BLaER1 treated with 17β-estradiol and CSF1 and Interleukin-3, amounts not matched to agents 10 nM and 100 nM (cell line): ENCODE measurements around the gene NDUFB10.
"Not testable (repeated sequence)": the region's sequence is repeated elsewhere in the genome, so short reads cannot be mapped to it uniquely, and the experiment has no call there.

Experiments
- H3K27ac ChIP-seq, 11 experiments: shearing (Covaris generic); formaldehyde crosslinking; 2 replicates each; pipeline ENCODE4 v1.8.1; 2022
- H3K27me3 ChIP-seq, 11 experiments: shearing (Covaris generic); formaldehyde crosslinking; 2 replicates each; pipeline ENCODE4 v1.8.1; 2022
- H3K36me3 ChIP-seq, 11 experiments: shearing (Covaris generic); formaldehyde crosslinking; 2 replicates each; pipeline ENCODE4 v1.8.1; 2022
- H3K4me1 ChIP-seq, 10 experiments: shearing (Covaris generic); formaldehyde crosslinking; 2 replicates each; pipeline ENCODE4 v1.8.1; 2022
- H3K4me2 ChIP-seq, 11 experiments: shearing (Covaris generic); formaldehyde crosslinking; 2 replicates each; pipeline ENCODE4 v1.8.1; 2022
- H3K4me3 ChIP-seq, 10 experiments: shearing (Covaris generic); formaldehyde crosslinking; 2 replicates each; pipeline ENCODE4 v1.8.1; 2022
- H3K9ac ChIP-seq, 11 experiments: shearing (Covaris generic); formaldehyde crosslinking; 2 replicates each; pipeline ENCODE4 v1.8.1; 2022
- H3K9me3 ChIP-seq, 11 experiments: shearing (Covaris generic); formaldehyde crosslinking; replicated peaks in 1 of 11; 2 replicates each; pipeline ENCODE4 v1.8.1; 2022
- H4K20me1 ChIP-seq, 11 experiments: shearing (Covaris generic); formaldehyde crosslinking; 2 replicates each; pipeline ENCODE4 v1.8.1; 2022
- Cebpa-rat ChIP-seq, 11 experiments: shearing (Covaris generic); IDR thresholded peaks; 2 replicates each; pipeline ENCODE4 v1.8.1; 2022

Gene NDUFB10

DNA sequence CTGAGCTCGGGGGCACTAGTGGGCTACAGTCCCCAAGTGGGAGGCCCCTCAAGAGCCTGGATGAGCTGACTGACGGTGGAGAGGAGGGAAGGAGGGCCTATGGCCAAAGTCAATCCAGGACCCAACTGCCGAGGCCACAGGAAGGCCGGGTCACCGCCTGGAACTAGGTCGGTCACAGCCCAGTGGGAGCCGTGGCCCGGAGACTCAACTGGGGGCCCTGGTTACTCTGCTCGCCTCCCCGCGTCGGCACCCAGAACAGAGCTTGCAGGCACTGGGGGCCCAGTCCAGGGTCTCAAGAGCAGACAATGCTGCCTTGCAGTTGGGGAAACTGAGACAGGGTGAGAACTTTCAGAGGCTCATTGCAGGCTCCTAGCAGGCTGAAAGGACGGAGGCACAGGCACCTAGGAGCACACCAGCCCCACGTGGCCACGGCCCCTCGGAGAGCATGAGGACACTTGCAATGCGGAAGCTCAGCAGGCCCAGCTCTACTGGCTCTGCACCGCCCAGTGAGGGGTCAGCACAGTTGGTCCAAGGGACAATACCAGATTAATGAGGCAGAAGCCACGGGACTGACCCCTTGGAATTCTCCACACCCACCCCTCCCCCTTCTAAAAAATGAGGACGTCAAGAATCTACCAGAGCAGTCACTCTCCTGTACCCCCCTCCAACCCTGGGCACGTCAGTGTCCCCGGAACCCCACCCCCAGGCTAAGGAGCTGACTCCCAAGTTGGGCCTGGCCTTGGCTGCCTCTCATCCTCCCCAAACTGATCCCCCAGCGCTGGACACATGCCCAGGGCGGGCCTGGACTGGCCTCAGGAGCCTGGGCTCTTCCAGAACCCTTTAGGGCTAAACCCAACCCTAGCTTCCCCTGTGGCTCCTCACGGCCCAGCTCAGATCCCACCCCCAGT lies 43.4 kb upstream of the NDUFB10 start:
- no peak for TF ChIP-seq Cebpa-rat (IDR thresholded peaks at IDR 0.05)
- Histone ChIP-seq H3K9me3 (no peaks in the 10 kb centered on the region), H4K20me1 (peaks cover 0 to 58% (median 17%) of the 10 kb centered on the region in 11 experiments; a peak in 12 of 22 replicates), H3K4me1 (peaks cover 0 to 4% (median 0%) of the 10 kb centered on the region in 10 experiments; a peak in 1 of 20 replicates), H3K27me3 (peaks cover 74 to 82% (median 80%) of the 10 kb centered on the region in 11 experiments), H3K27ac (no peak overlapping the region), H3K9ac (no peak overlapping the region), H3K4me2 (no peak overlapping the region), H3K4me3 (no peak overlapping the region), H3K36me3 (no peaks in the 10 kb centered on the region)

DNA sequence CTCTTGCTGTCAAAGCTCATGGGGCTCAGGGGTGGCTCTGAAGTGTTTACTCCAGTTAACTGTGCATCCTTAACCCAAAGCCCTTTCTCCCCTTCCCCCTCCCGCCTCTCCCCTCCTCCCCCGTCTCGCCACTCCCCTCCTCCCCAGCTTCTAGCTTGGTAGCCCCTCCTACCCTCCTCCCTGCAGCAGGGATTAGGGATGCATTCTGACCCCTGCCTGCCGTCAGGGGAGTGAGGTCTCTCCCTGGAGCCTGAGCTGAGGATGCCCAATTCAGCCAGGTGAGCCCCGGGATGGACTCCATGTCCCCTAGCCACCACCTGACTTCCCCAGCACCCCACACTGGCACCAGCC lies 42.7 kb upstream of the NDUFB10 start:
- no peak overlapping the region for H3K27ac ChIP-seq
- peaks cover 80 to 88% (median 86%) of the 10 kb centered on the region in 11 experiments for H3K27me3 ChIP-seq
- TF ChIP-seq Cebpa-rat (IDR thresholded peaks at IDR 0.05) = no peak
- no peak overlapping the region for H3K4me2 ChIP-seq
- peaks cover 0 to 59% (median 17%) of the 10 kb centered on the region in 11 experiments; a peak in 12 of 22 replicates for H4K20me1 ChIP-seq
- no peaks in the 10 kb centered on the region for H3K36me3 ChIP-seq
- H3K4me3 ChIP-seq = no peak overlapping the region
- peaks cover 0 to 4% (median 0%) of the 10 kb centered on the region in 10 experiments; a peak in 1 of 20 replicates for H3K4me1 ChIP-seq
- no peaks in the 10 kb centered on the region for H3K9me3 ChIP-seq
- H3K9ac ChIP-seq = no peak overlapping the region

DNA sequence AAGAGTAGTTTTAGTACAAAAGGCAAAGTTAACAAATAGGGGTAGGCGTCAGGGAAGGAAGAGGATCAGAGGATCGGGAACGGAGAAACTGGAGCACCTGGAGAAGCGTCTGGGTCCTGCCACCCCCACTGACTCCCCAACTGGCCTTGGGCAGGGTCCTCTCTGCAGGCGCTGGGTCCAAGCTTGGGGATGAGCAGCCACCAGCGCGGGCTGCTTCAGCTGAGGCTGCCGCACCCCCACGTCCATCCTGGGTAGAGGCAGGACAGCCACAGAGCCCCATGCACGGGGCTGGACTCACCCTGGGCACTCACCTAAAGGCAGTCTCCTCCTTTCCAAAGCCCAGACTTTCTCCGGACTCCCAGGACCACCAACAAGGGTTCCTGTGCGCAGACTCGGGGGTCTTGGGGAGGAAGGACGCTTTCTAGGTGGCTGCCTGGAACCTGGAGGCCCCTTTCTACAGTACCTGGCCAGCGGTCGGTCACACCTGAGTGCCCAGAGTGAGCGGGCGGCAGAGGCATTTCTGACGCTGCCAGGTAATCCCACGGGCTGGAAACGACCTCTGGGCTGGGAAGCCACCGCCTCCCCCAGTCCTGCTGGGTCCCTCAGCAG lies 42.2 kb upstream of the NDUFB10 start:
- no peak for TF ChIP-seq Cebpa-rat (IDR thresholded peaks at IDR 0.05)
- peaks cover 85 to 94% (median 91%) of the 10 kb centered on the region in 11 experiments for H3K27me3 ChIP-seq

DNA sequence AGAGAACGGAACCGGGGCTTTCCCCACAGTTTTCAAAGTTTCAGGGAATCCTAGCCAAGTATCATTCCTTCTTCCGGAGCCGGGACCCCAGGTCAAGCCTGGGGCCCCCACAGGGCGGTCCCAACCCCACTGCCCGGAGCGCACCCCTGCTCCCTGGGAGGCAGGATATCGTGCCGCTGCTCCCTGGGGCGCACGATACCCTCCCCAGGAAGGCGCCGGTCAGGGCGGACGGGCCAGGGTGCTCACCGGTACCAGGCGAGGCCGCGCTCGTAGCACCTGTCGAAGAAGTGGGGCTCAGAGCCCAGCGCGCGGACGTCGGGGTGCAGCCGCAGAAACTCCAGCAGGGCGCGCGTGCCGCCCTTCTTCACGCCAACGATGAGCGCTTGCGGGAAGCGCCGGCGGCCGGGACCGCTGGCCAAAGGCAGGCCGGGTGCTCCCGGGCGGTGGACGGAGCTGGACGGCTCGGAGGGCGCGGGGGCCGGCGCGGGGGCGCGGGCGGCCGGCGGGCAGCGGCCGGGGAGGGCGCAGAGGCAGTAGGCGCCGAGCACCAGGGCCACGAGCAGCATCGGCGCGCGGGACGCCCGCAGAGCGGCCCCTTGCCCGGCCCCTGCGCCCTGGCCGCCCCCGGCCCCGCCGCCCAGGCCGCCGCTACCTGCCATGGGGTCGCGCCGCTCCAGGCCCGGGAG lies 41.5 kb upstream of the NDUFB10 start:
- H3K27ac ChIP-seq = no peak overlapping the region
- H3K4me2 ChIP-seq = no peak overlapping the region
- H3K9me3 ChIP-seq = 0 out of 22 replicates have a peak, but pooled peaks cover 0 to 5% (median 0%) of the 10 kb centered on the region in 11 experiments
- TF ChIP-seq Cebpa-rat (IDR thresholded peaks at IDR 0.05) = no peak
- H4K20me1 ChIP-seq = peaks cover 0 to 51% (median 17%) of the 10 kb centered on the region in 11 experiments; a peak in 12 of 22 replicates
- peaks cover 92 to 100% (median 98%) of the 10 kb centered on the region in 11 experiments for H3K27me3 ChIP-seq
- H3K4me1 ChIP-seq = peaks cover 0 to 4% (median 0%) of the 10 kb centered on the region in 10 experiments; a peak in 1 of 20 replicates
- no peak overlapping the region for H3K9ac ChIP-seq
- H3K36me3 ChIP-seq = no peaks in the 10 kb centered on the region
- no peak overlapping the region for H3K4me3 ChIP-seq

More for the DNA sequence above, 42.2 kb upstream of the NDUFB10 start:
- Histone ChIP-seq H3K36me3 (no peaks in the 10 kb centered on the region), H3K4me3 (no peak overlapping the region), H3K4me1 (peaks cover 0 to 4% (median 0%) of the 10 kb centered on the region in 10 experiments; a peak in 1 of 20 replicates), H3K9ac (no peak overlapping the region), H3K27ac (no peak overlapping the region), H3K9me3 (0 out of 22 replicates have a peak, but pooled peaks cover 0 to 1% (median 0%) of the 10 kb centered on the region in 11 experiments), H3K4me2 (no peak overlapping the region), H4K20me1 (peaks cover 0 to 53% (median 17%) of the 10 kb centered on the region in 11 experiments; a peak in 12 of 22 replicates)

DNA sequence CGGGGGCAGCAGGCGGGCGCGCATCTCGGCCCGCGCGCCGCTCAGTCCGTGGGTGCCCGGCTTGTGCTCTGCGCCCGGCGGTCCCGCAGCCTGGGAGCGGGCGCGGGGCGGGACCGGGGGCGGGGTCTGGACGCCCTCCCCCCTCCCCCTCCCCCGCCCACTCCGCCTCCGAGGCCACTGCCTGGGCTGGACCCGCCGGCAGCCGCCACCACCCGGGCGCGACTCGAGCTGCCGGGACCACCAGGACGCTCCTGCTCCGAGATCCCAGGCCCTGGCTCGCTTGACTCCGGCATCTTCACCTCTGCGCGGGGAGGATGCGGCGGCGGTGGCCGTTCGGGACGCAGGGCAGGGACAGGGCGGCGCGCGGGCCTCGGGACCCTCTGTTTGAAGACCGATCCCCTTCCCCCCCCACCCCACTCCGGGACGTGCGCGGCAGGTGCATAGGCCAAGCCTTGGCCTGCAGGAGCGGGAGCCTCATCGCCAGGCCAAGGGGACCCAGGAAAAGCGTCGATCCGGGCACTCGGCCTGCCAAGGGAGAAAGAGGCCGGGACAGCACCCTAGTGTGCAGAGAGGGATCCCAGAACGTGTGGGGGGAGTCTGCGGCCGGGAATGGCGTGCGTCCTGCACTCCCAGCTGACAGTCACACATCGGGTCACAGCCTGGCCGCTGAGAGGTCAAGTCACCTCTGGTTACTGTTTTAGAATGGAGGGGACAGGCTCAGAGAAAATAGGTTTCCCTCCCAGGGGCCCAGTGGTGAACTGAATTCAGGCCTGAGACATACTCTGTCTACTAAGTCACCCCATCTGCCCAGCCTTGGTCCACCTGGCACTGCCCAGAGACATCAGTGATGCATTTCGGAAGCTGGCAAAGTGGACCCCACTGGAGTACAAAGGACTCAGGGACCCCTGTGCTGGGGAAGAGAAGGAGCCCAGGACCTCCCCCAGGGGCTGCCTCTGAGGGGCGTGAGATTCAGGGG lies 40.7 kb upstream of the NDUFB10 start, which contains the start of gene HS3ST6:
HS3ST6 (minus strand) TSS at position 65 of the 976 bp plus-strand sequence. CDS start 92 bp downstream, outside the sequence.
- Histone ChIP-seq H3K4me1 (peaks cover 0 to 10% (median 4%) of the 10 kb centered on the region in 10 experiments; a peak in 10 of 20 replicates), H4K20me1 (peaks cover 0 to 46% (median 17%) of the 10 kb centered on the region in 11 experiments; a peak in 12 of 22 replicates), H3K27me3 (peaks cover 96 to 100% (median 100%) of the 10 kb centered on the region in 11 experiments), H3K27ac (no peak within 1 kb of the TSS), H3K4me3 (no peak within 1 kb of the TSS), H3K9me3 (0 out of 22 replicates have a peak, but pooled peaks cover 0 to 5% (median 0%) of the 10 kb centered on the region in 11 experiments), H3K36me3 (no peaks in the 10 kb centered on the region), H3K4me2 (no peak within 1 kb of the TSS), H3K9ac (no peak within 1 kb of the TSS)
- no peak for TF ChIP-seq Cebpa-rat (IDR thresholded peaks at IDR 0.05)

DNA sequence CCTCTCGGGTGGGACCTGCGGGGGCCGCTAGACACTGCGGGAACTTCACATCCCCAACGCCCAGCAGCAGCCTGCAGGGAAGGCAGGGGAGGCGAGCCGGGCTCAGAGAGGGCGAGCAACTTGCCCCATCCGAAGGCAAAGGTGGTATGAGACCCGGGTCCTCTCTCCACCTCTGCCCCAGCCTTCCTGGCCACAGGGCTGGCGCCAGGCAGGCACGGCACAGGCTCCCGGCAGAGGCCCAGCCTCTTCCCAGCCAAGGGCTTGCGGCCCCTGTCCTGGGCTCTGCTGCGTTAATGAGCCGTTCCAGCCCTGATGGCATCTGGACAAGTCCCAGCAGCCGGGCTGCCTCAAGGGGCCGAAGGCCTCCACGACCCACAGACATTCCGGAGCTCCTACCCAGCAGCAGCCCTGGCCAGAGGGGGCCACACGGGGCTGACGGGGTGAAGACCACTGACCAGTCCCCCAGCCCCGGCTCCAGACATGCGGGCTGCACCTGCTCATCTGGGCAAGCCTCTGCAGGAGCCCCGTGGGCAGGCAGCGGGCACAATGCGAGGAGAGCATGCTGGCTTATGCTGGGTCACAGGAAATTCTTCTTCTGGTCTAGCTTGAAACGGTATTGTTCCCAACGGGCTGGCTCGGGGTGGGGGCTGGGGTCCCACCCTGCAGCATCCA lies 39.9 kb upstream of the NDUFB10 start:
- H3K27me3 ChIP-seq = peaks cover 96 to 100% (median 100%) of the 10 kb centered on the region in 11 experiments
- 0 out of 22 replicates have a peak, but pooled peaks cover 0 to 5% (median 0%) of the 10 kb centered on the region in 11 experiments for H3K9me3 ChIP-seq
- H3K4me1 ChIP-seq = peaks cover 0 to 13% (median 6%) of the 10 kb centered on the region in 10 experiments; a peak in 11 of 20 replicates
- H3K4me2 ChIP-seq = no peak overlapping the region
- H3K27ac ChIP-seq = no peak overlapping the region
- no peak overlapping the region for H3K4me3 ChIP-seq
- H3K36me3 ChIP-seq = no peaks in the 10 kb centered on the region
- TF ChIP-seq Cebpa-rat (IDR thresholded peaks at IDR 0.05) = no peak
- H4K20me1 ChIP-seq = peaks cover 0 to 45% (median 17%) of the 10 kb centered on the region in 11 experiments; a peak in 12 of 22 replicates
- H3K9ac ChIP-seq = no peak overlapping the region

DNA sequence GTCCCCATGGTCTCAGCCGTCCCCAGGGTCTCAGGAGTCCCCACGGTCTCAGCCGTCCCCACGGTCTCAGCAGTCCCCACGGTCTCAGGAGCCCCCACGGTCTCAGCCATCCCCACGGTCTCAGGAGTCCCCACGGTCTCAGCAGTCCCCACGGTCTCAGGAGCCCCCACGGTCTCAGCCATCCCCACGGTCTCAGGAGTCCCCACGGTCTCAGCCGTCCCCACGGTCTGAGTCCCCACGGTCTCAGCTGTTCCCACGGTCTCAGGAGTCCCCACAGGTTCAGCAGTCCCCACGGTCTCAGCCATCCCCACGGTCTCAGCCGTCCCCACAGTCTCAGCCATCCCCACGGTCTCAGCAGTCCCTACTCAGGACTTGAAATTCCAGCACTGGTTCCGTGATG lies 39.2 kb upstream of the NDUFB10 start:
- H3K27ac ChIP-seq, H3K4me3 ChIP-seq, H3K9ac ChIP-seq, H3K4me2 ChIP-seq, H3K9me3 ChIP-seq, H3K36me3 ChIP-seq: not testable (repeated sequence)
- Histone ChIP-seq H4K20me1 (peaks cover 0 to 48% (median 17%) of the 10 kb centered on the region in 11 experiments; a peak in 12 of 22 replicates), H3K4me1 (peaks cover 0 to 13% (median 6%) of the 10 kb centered on the region in 10 experiments; a peak in 11 of 20 replicates), H3K27me3 (peaks cover 93 to 100% (median 99%) of the 10 kb centered on the region in 11 experiments)
